ENCODE results near the gene ECE1.
A peak's percentile ranks its signal among the peaks of the same experiment; 100 is the strongest.

ECE1 gene

DNA sequence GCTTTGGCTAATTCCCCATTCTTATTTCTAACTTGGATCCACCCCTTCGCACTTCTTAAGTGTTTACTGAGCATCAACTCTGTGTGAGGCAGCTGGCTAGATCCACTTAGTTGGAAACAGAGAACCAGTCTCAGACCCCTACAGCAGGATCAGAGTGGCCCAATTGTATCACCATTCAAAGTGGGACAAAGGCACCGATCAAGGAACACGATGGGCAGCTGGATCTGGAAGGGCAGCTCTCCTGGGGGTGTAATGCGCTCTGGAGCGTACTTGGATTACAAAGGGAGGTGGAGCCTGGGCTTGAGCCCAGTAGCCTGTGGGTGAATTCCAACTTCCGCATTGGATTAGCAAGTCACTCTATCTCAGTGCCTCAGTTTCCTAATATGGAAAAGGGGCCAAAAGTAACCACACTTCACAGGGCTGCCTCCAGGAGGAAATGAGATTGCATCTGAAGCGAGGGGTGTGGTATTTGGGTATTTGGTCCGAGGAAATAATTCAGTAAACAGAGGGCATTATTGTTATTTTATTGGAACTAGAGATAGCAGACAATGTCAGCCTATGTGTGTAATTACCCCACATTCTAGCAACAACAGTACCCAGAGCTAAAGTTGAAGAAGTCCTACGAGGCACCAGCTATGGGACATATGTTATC, 11.9 kb downstream of the ECE1 start:
- H3K27ac ChIP-seq = peak overlapping the region; percentile 88

GRCh38 chr1:21277180-21277579, 13.1 kb downstream of the ECE1 start:
- peak overlapping the region; percentile 88 for H3K27ac ChIP-seq
- TF ChIP-seq, protein P1, sequence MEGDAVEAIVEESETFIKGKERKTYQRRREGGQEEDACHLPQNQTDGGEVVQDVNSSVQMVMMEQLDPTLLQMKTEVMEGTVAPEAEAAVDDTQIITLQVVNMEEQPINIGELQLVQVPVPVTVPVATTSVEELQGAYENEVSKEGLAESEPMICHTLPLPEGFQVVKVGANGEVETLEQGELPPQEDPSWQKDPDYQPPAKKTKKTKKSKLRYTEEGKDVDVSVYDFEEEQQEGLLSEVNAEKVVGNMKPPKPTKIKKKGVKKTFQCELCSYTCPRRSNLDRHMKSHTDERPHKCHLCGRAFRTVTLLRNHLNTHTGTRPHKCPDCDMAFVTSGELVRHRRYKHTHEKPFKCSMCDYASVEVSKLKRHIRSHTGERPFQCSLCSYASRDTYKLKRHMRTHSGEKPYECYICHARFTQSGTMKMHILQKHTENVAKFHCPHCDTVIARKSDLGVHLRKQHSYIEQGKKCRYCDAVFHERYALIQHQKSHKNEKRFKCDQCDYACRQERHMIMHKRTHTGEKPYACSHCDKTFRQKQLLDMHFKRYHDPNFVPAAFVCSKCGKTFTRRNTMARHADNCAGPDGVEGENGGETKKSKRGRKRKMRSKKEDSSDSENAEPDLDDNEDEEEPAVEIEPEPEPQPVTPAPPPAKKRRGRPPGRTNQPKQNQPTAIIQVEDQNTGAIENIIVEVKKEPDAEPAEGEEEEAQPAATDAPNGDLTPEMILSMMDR (conservative IDR thresholded peaks at IDR 0.05) = no peak

More for the DNA sequence above, 11.9 kb downstream of the ECE1 start:
- TF ChIP-seq, protein P1 (conservative IDR thresholded peaks at IDR 0.05) = no peak

GRCh38 chr1:21272540-21272939, 17.7 kb downstream of the ECE1 start:
- TF ChIP-seq, protein P1 (conservative IDR thresholded peaks at IDR 0.05) = no peak
- no peak overlapping the region for H3K27ac ChIP-seq

GRCh38 chr1:21271550-21271949, 18.7 kb downstream of the ECE1 start:
- no peak overlapping the region for H3K27ac ChIP-seq
- TF ChIP-seq, protein P1 (conservative IDR thresholded peaks at IDR 0.05) = no peak

DNA sequence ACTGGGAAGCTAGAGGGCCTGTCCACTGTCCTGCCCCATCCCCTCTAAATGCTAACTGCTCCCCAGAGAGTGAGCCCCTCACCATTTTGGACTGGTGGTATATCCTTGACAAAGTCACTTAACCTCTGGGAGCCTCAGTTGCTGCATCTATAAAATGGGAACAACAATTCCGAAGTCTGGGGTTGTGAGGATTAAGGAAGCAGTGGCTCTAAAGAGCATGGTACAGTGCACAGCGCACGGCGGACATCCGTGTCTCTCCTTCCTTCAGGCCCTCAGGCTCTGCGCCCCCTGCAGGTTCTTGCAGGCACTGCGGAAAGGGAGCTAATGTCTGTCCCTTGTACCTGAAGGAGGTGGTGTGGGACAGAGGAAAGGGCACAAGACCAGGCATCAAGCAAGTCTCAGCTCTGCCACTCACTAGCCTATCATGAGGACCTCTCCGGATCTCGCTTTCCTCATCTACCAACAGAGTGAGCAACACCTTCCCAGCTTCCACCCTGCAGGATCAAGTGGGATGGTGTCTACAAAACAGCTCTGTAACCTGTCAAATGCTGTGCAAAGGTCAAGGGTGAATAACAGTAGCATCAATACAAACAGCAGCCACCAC, 20.1 kb downstream of the ECE1 start:
- TF ChIP-seq, protein P1 (conservative IDR thresholded peaks at IDR 0.05) = peak; percentile 59
- H3K27ac ChIP-seq = peak overlapping the region; percentile 70

DNA sequence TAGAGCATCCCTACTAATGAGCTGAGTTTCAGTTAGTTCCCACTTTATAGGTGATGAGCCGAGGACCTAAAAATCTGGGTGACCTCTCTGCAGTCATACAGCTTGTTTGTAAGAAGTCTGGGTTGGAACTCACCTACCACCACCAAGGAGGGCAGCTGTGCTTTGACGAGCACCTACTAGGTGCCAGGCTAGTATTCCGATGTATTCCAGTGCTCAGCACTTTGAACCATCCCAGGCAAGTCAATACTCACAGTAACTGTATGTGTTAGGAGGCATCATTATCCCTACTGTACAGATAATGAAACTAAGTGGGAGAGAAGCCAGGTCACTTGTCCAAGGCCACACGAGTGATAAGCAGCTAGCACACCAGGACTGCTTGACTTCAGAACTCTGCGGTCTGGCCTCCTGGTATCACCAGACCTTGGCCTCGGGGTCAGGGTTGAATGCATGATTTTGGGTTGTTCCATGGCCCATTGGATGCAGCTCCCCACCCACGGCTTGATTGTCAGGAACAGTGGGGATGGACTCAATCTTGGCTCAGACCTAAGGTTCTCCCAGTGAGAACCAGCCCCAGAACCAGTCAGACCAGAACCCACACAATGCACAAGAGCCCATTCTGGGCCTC, 20.7 kb downstream of the ECE1 start:
- H3K27ac ChIP-seq = peak overlapping the region; percentile 70
- TF ChIP-seq, protein P1 (conservative IDR thresholded peaks at IDR 0.05) = no peak

All from VCaP (cell line).